Panc1 (cell line): Measurements from ENCODE around the gene MYADM. TPM values are rescaled to one million over a fixed set of nuclear protein-coding genes. Genes with fewer than 3 reads are reported as not detected.

ENCODE experiments used
- ATAC-seq: fragments of 200-7000 bp; cut with Tn5 transposase; 2 replicates; pipeline ENCODE4 v1.9.1; 2020; ENCODE audit warnings: mild to moderate bottlenecking, moderate library complexity
- BruUV-seq: library from RNA; stranded (reverse); fragments of 400-500 nt; replicated peaks from 2 replicates; lab custom pipeline; 2021; lab: Mats Ljungman, UMichigan
- CTCF ChIA-PET: fragments of 300-600 bp; sonication (Branson Sonifier 250); formaldehyde crosslinking; loops from one replicate; lab custom pipeline; 2022; ENCODE audit warnings: antibody characterized with exemption; lab: Charles Lee
- POLR2A ChIA-PET: fragments of 300-600 bp; sonication (Branson Sonifier 250); formaldehyde crosslinking; loops from one replicate; lab custom pipeline; 2022; ENCODE audit warnings: antibody characterized with exemption; lab: Charles Lee
- DNase-seq: peaks from one replicate; pipeline ENCODE4 v3.0.0-alpha.2; 2010; ENCODE audit warnings: low read depth, low spot score
- H3K27ac ChIP-seq: 2 replicates; pipeline ENCODE4 v1.5.1; 2011; ENCODE audit warnings: mild to moderate bottlenecking, low read length, inconsistent platforms
- H3K27me3 ChIP-seq: fragments of 200-500 bp; sonication (Bioruptor generic); 2 replicates; pipeline ENCODE4 v1.6.0; 2014; ENCODE audit warnings: low read length, inconsistent platforms; ENCODE audit not compliant: control insufficient read depth, insufficient read depth
- H3K36me3 ChIP-seq: fragments of 200-500 bp; sonication (Bioruptor generic); 2 replicates; pipeline ENCODE4 v1.5.1; 2014; ENCODE audit warnings: inconsistent platforms, mild to moderate bottlenecking, low read length, moderate library complexity; ENCODE audit not compliant: control insufficient read depth, insufficient read depth
- H3K4me1 ChIP-seq: 2 replicates; pipeline ENCODE4 v1.5.1; 2011; ENCODE audit warnings: inconsistent platforms, mild to moderate bottlenecking, low read length, moderate library complexity; ENCODE audit not compliant: control insufficient read depth, insufficient read depth
- H3K4me3 ChIP-seq, 2 experiments: 2 replicates each; pipeline ENCODE4 v1.5.1; 2011 to 2012; ENCODE audit warnings: low read depth in 2 of 2, low read length in 2 of 2, mild to moderate bottlenecking in 2 of 2, inconsistent platforms in 1 of 2, moderate library complexity in 1 of 2
- H3K9me3 ChIP-seq: fragments of 200-500 bp; sonication (Bioruptor generic); 2 replicates; pipeline ENCODE4 v1.5.1; 2014; ENCODE audit warnings: low read depth, mild to moderate bottlenecking, inconsistent platforms, low read length, moderate library complexity; ENCODE audit not compliant: control insufficient read depth, insufficient read depth
- POLR2AphosphoS5 ChIP-seq: IDR thresholded peaks from 2 replicates; pipeline ENCODE4 v1.6.1; 2012; ENCODE audit warnings: mild to moderate bottlenecking, low read depth, low read length, moderate library complexity
- SIN3A ChIP-seq: IDR thresholded peaks from 2 replicates; pipeline ENCODE4 v1.6.1; 2012; ENCODE audit warnings: low read depth, mild to moderate bottlenecking, low read length, moderate library complexity, borderline replicate concordance; ENCODE audit not compliant: insufficient read depth
- TCF7L2 ChIP-seq: IDR thresholded peaks from 2 replicates; pipeline ENCODE4 v1.6.1; 2011; ENCODE audit warnings: mild to moderate bottlenecking, low read depth, low read length, inconsistent platforms
- in situ Hi-C: cut with HindIII; loops from 2 replicates; pipeline ENCODE4 v1.10.0; 2016; ENCODE audit warnings: low sequenced_read_pairs, low pct_unique_long_range_greater_than_20kb
- intact Hi-C: fragments of 100-400 bp; cut with micrococcal nuclease; formaldehyde crosslinking; loops from one replicate; pipeline ENCODE4 v1.10.0; 2022; ENCODE audit not compliant: unreplicated experiment
- total RNA-seq: library from RNA; stranded (reverse); gene quantifications from one replicate; pipeline ENCODE4 v1.2.1, GENCODE V29; 2021; ENCODE audit not compliant: unreplicated experiment
- TF ChIP-seq, protein P1 (sequence below), 2 experiments: IDR thresholded peaks; 2 replicates each; pipeline ENCODE4 v1.6.1; 2011 to 2012; ENCODE audit warnings: low read depth in 2 of 2, control low read depth in 1 of 2, low read length in 1 of 2, mild to moderate bottlenecking in 1 of 2, moderate library complexity in 1 of 2; ENCODE audit not compliant: insufficient read depth in 1 of 2
- TF ChIP-seq, protein P2 (sequence below): fragments of 450-650 bp; IDR thresholded peaks from 2 replicates; pipeline ENCODE4 v1.5.1; 2017; ENCODE audit warnings: mild to moderate bottlenecking

Gene MYADM
- total RNA-seq, 1 experiment from 2014 or later = 469 TPM

GRCh38 chr19:53896682-53897081, 29.0 kb downstream of the MYADM start:
- ChIA-PET POLR2A (no interaction called here), CTCF (interaction anchor here (0.5 kb wide), 1 partner anchor 79 kb away, joined by 4 read pairs; no protein-coding TSS in a partner anchor)
- DNase-seq (no peak), ATAC-seq (no peak)
- in situ Hi-C loops (no loop called here), intact Hi-C loops (no loop called here)
- no peaks in the 10 kb centered on the region for H3K36me3 ChIP-seq
- no peak overlapping the region for H3K27ac ChIP-seq
- H3K27me3 ChIP-seq = no peaks in the 10 kb centered on the region
- TF ChIP-seq, protein P1, sequence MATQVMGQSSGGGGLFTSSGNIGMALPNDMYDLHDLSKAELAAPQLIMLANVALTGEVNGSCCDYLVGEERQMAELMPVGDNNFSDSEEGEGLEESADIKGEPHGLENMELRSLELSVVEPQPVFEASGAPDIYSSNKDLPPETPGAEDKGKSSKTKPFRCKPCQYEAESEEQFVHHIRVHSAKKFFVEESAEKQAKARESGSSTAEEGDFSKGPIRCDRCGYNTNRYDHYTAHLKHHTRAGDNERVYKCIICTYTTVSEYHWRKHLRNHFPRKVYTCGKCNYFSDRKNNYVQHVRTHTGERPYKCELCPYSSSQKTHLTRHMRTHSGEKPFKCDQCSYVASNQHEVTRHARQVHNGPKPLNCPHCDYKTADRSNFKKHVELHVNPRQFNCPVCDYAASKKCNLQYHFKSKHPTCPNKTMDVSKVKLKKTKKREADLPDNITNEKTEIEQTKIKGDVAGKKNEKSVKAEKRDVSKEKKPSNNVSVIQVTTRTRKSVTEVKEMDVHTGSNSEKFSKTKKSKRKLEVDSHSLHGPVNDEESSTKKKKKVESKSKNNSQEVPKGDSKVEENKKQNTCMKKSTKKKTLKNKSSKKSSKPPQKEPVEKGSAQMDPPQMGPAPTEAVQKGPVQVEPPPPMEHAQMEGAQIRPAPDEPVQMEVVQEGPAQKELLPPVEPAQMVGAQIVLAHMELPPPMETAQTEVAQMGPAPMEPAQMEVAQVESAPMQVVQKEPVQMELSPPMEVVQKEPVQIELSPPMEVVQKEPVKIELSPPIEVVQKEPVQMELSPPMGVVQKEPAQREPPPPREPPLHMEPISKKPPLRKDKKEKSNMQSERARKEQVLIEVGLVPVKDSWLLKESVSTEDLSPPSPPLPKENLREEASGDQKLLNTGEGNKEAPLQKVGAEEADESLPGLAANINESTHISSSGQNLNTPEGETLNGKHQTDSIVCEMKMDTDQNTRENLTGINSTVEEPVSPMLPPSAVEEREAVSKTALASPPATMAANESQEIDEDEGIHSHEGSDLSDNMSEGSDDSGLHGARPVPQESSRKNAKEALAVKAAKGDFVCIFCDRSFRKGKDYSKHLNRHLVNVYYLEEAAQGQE (IDR thresholded peaks at IDR 0.05; ENCODE audit: insufficient read depth in 1 of 2, low read depth in 2 of 2, low read length in 1 of 2) = peak; percentile 87 to 92
- no peak for TF ChIP-seq POLR2AphosphoS5
- no peaks in the 10 kb centered on the region for H3K9me3 ChIP-seq
- H3K4me3 ChIP-seq = no peak overlapping the region
- no TSS peak for BruUV-seq
- H3K4me1 ChIP-seq = peaks cover 12% of the 10 kb centered on the region

DNA sequence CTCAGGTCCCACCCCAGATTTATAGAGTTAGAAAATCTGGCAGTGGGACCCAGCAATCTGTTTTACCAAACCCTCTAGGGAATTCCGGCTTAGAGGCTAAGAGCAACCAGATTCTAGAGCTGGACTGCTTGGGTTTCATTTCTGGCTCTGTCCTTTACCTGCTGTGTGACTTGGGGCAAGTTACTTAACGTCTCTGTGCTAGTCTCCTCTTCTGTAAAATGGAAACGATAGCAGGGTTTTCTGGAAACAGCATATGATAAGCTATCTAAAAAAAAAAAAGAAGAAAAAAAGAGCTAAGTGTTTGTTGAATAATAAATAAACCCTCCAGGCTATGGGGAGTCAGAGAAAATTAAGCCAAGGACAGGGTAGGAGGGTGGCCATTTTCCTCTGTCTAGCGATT, 29.8 kb downstream of the MYADM start:
- H3K4me3 ChIP-seq = no peak overlapping the region
- in situ Hi-C loops (no loop called here), intact Hi-C loops (no loop called here)
- no TSS peak for BruUV-seq
- H3K4me1 ChIP-seq = peaks cover 12% of the 10 kb centered on the region
- ChIA-PET CTCF (no interaction called here), POLR2A (no interaction called here)
- H3K9me3 ChIP-seq = no peaks in the 10 kb centered on the region
- TF ChIP-seq, protein P2, sequence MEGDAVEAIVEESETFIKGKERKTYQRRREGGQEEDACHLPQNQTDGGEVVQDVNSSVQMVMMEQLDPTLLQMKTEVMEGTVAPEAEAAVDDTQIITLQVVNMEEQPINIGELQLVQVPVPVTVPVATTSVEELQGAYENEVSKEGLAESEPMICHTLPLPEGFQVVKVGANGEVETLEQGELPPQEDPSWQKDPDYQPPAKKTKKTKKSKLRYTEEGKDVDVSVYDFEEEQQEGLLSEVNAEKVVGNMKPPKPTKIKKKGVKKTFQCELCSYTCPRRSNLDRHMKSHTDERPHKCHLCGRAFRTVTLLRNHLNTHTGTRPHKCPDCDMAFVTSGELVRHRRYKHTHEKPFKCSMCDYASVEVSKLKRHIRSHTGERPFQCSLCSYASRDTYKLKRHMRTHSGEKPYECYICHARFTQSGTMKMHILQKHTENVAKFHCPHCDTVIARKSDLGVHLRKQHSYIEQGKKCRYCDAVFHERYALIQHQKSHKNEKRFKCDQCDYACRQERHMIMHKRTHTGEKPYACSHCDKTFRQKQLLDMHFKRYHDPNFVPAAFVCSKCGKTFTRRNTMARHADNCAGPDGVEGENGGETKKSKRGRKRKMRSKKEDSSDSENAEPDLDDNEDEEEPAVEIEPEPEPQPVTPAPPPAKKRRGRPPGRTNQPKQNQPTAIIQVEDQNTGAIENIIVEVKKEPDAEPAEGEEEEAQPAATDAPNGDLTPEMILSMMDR = no peak
- no peak for TF ChIP-seq POLR2AphosphoS5
- TF ChIP-seq, protein P1 (IDR thresholded peaks at IDR 0.05; ENCODE audit: insufficient read depth in 1 of 2, low read depth in 2 of 2, low read length in 1 of 2) = no peak
- TF ChIP-seq SIN3A = no peak
- TF ChIP-seq TCF7L2 = no peak
- H3K27ac ChIP-seq = no peak overlapping the region
- ATAC-seq (no peak), DNase-seq (no peak)
- H3K36me3 ChIP-seq = no peaks in the 10 kb centered on the region
- no peaks in the 10 kb centered on the region for H3K27me3 ChIP-seq
